Body of pancreas (tissue), 4 donors: ENCODE data around the gene GNS. TPM values are rescaled to one million over a fixed set of nuclear protein-coding genes. Genes with fewer than 3 reads are reported as not detected.

Experiments used
- ATAC-seq: fragments of 150-250 bp; one replicate; pipeline ENCODE4 v1.9.1; 2016
- DNase-seq, 4 donors: peaks; one replicate each; pipeline ENCODE4 v3.0.0-alpha.2; 2019
- H3K27ac ChIP-seq, 4 donors: fragments of 200-600 bp; sonication (generic); 1 replicate in 3 of 4; 2 replicates in 1 of 4; pipeline versions ENCODE4 v1.5.1 to v1.6.1; 2016 to 2019; ENCODE audit warnings: mild to moderate bottlenecking in 1 of 4, mixed read lengths in 1 of 4, moderate library complexity in 1 of 4
- H3K27me3 ChIP-seq, 2 donors: fragments of 200-600 bp; sonication (generic); one replicate each; pipeline ENCODE4 v1.6.0; 2016; ENCODE audit warnings: mild to moderate bottlenecking in 1 of 2
- H3K36me3 ChIP-seq, 2 donors: fragments of 200-600 bp; sonication (generic); replicated peaks in 1 of 2; 2 replicates each; pipeline ENCODE4 v1.5.1; 2016; ENCODE audit warnings: low read depth in 2 of 2; ENCODE audit not compliant: insufficient read depth in 1 of 2
- H3K4me1 ChIP-seq: fragments of 200-600 bp; sonication (generic); one replicate; pipeline ENCODE4 v1.6.0; 2016
- H3K4me3 ChIP-seq, 2 donors: fragments of 200-600 bp; sonication (generic); 1 replicate in 1 of 2; 2 replicates in 1 of 2; pipeline ENCODE4 v1.5.1; 2016 to 2019
- H3K9me3 ChIP-seq, 3 donors: fragments of 200-600 bp; sonication (generic); 1 replicate in 2 of 3; 2 replicates in 1 of 3; pipeline ENCODE4 v1.5.1; 2016
- POLR2A ChIP-seq, 3 donors: fragments of 450-650 bp; IDR thresholded peaks; one replicate each; pipeline ENCODE4 v1.6.1; 2016; ENCODE audit warnings: antibody characterized with exemption in 3 of 3, mild to moderate bottlenecking in 2 of 3
- WGBS, 2 donors: methylation state at CpG; one replicate each; pipeline ENCODE4 v1.1.5; 2017; 5-methylcytosine and 5-hydroxymethylcytosine counted together
- intact Hi-C: fragments of 100-400 bp; cut with DNase I; formaldehyde crosslinking; loops from one replicate; pipeline ENCODE4 v1.15.1; 2023
- total RNA-seq, 2 donors: library from RNA; depleted of rRNA; stranded (reverse); fragments of >200 nt; gene quantifications; one replicate each; pipeline ENCODE4 v1.1.0, GENCODE V29; 2016
- TF ChIP-seq, protein P1 (sequence below), 7 experiments: fragments of 450-650 bp in 4 of 7; fragments of 200-600 bp in 3 of 7; sonication (generic) in 3 of 7; IDR thresholded peaks; one replicate each; pipeline ENCODE4 v1.5.1; 2016 to 2019; ENCODE audit warnings: antibody characterized with exemption in 7 of 7

Gene GNS
- total RNA-seq, 2 donors from 2014 or later, result 29.3 to 43.1 TPM

- H3K4me1 ChIP-seq, result peaks cover 3% of the 10 kb centered on the region
These were observed 6.4 kb downstream of the GNS start for GRCh38 chr12:64752833-64753238.

DNA sequence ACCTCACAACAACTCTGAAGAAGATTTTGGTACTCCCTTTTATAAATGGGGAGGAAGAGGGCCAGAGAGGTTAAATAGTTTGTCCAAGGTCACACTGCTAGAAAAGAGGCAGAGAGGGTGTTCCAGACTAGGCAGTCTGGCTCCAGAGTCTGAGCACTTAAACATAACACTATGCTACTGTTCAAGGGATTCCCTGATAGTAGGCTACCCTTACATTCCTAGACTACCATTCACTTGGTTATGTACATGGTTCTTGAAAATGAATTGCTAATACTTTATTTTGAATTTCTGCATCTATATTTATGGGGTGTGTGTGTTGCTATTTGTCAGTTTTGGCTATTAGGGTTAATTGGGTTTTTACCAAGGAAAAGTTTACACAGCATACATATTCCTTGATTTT lies 7.2 kb downstream of the GNS start:
- no peak for ATAC-seq
- no peak overlapping the region for H3K27ac ChIP-seq
- H3K4me3 ChIP-seq, result no peak overlapping the region
- peaks cover 0 to 3% of the 10 kb centered on the region in 2 donors for H3K36me3 ChIP-seq
- H3K4me1 ChIP-seq, result no peaks in the 10 kb centered on the region
- TF ChIP-seq, protein P1, sequence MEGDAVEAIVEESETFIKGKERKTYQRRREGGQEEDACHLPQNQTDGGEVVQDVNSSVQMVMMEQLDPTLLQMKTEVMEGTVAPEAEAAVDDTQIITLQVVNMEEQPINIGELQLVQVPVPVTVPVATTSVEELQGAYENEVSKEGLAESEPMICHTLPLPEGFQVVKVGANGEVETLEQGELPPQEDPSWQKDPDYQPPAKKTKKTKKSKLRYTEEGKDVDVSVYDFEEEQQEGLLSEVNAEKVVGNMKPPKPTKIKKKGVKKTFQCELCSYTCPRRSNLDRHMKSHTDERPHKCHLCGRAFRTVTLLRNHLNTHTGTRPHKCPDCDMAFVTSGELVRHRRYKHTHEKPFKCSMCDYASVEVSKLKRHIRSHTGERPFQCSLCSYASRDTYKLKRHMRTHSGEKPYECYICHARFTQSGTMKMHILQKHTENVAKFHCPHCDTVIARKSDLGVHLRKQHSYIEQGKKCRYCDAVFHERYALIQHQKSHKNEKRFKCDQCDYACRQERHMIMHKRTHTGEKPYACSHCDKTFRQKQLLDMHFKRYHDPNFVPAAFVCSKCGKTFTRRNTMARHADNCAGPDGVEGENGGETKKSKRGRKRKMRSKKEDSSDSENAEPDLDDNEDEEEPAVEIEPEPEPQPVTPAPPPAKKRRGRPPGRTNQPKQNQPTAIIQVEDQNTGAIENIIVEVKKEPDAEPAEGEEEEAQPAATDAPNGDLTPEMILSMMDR (IDR thresholded peaks at IDR 0.05), result no peak
- no peak for TF ChIP-seq POLR2A (IDR thresholded peaks at IDR 0.05)
- no peak for DNase-seq
- H3K9me3 ChIP-seq, result no peaks in the 10 kb centered on the region
- no peaks in the 10 kb centered on the region for H3K27me3 ChIP-seq
- intact Hi-C loops, result no loop called here

More at GRCh38 chr12:64752833-64753238, 6.4 kb downstream of the GNS start:
- WGBS, 2 donors, result 86 to 87% methylated on average over 4 of the region's 4 CpGs
- Histone ChIP-seq H3K4me3 (no peak overlapping the region), H3K36me3 (peaks cover 0 to 3% of the 10 kb centered on the region in 2 donors), H3K9me3 (no peaks in the 10 kb centered on the region), H3K27ac (no peak overlapping the region), H3K27me3 (no peaks in the 10 kb centered on the region)
- intact Hi-C loops, result no loop called here
- no peak for DNase-seq
- ATAC-seq, result no peak
- TF ChIP-seq, protein P1 (IDR thresholded peaks at IDR 0.05), result no peak
- TF ChIP-seq POLR2A (IDR thresholded peaks at IDR 0.05), result no peak

- TF ChIP-seq, protein P1 (IDR thresholded peaks at IDR 0.05), result no peak
- TF ChIP-seq POLR2A (IDR thresholded peaks at IDR 0.05), result no peak
- DNase-seq, result peak in 1 of 4 donors; percentile 25
- Histone ChIP-seq H3K9me3 (no peaks in the 10 kb centered on the region), H3K4me3 (no peak overlapping the region), H3K27me3 (no peaks in the 10 kb centered on the region), H3K27ac (no peak overlapping the region), H3K4me1 (peaks cover 9% of the 10 kb centered on the region), H3K36me3 (peaks cover 0 to 3% of the 10 kb centered on the region in 2 donors)
- intact Hi-C loops, result no loop called here
- 80 to 95% methylated on average over 15 of the region's 15 CpGs for WGBS, 2 donors
- ATAC-seq, result no peak
These were observed 9.6 kb downstream of the GNS start for GRCh38 chr12:64749461-64750200.

DNA sequence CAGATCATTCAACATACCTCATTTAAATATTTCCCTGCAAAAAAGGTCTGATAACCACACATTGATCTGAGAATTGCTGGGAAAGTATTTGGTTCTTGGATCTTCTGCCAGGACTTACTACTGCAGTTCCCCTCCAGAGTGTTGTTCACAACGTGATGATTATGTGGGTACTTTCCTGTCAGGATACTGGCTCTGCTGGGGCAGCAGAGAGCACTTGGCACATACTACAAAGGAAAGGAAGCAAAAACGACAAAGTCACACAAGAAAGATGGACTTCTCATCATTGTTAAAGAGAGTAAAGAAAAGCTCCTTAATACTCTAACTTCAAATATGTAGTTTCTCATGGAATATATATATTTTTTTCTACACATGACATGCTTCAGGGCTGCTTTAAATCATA lies 11.5 kb downstream of the GNS start:
- intact Hi-C loops, result no loop called here
- Histone ChIP-seq H3K4me3 (no peak overlapping the region), H3K27ac (no peak overlapping the region), H3K9me3 (no peaks in the 10 kb centered on the region), H3K27me3 (no peaks in the 10 kb centered on the region), H3K36me3 (peaks cover 0 to 3% of the 10 kb centered on the region in 2 donors), H3K4me1 (peaks cover 14% of the 10 kb centered on the region)
- WGBS, 2 donors, result 17 to 24% methylated on average over 2 of the region's 2 CpGs
- no peak for DNase-seq
- TF ChIP-seq, protein P1 (IDR thresholded peaks at IDR 0.05), result no peak
- no peak for TF ChIP-seq POLR2A (IDR thresholded peaks at IDR 0.05)
- no peak for ATAC-seq

DNA sequence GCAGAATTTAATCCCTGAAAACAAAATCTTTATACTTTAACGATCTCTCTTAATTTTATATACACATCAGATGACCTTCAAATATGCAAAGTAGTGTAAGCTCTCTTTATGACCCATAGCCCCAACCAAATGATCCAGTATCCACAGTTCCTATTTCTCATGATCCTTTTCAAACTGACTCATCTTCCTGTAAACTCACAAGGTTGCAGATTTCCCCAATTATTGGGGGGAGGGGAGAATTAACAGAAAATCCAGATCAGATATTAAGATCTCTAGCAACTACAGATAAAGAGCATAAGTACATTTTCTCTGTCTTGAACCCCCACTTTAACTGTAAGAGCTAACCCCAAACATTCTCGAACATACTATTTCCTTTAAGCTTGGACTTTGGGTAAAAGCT lies 12.5 kb downstream of the GNS start:
- peaks cover 0 to 3% of the 10 kb centered on the region in 2 donors for H3K36me3 ChIP-seq
- no peaks in the 10 kb centered on the region for H3K9me3 ChIP-seq
- no peak overlapping the region for H3K4me3 ChIP-seq
- peaks cover 14% of the 10 kb centered on the region for H3K4me1 ChIP-seq
- H3K27me3 ChIP-seq, result no peaks in the 10 kb centered on the region
- ATAC-seq, result no peak
- intact Hi-C loops, result no loop called here
- no peak for DNase-seq
- no peak overlapping the region for H3K27ac ChIP-seq
- 71 to 84% methylated on average over 2 of the region's 2 CpGs for WGBS, 2 donors
- TF ChIP-seq, protein P1 (IDR thresholded peaks at IDR 0.05), result no peak
- TF ChIP-seq POLR2A (IDR thresholded peaks at IDR 0.05), result no peak
